Gastroesophageal sphincter (tissue), 4 donors: ENCODE data around the gene C11orf16. TPM values are rescaled to one million over a fixed set of nuclear protein-coding genes. Genes with fewer than 3 reads are reported as not detected.
"Not testable (repeated sequence)": the region's sequence is repeated elsewhere in the genome, so short reads cannot be mapped to it uniquely, and the experiment has no call there.

ENCODE experiments used
- ATAC-seq: fragments of 150-250 bp; one replicate; pipeline ENCODE4 v1.9.1; 2016; ENCODE audit warnings: mild to moderate bottlenecking, moderate library complexity
- H3K27ac ChIP-seq, 4 donors: fragments of 200-600 bp; sonication (generic) in 3 of 4; 1 replicate in 3 of 4; 2 replicates in 1 of 4; pipeline ENCODE4 v1.5.1; 2016 to 2019
- H3K27me3 ChIP-seq: fragments of 200-600 bp; sonication (generic); one replicate; pipeline ENCODE4 v1.5.1; 2019
- H3K36me3 ChIP-seq, 2 donors: fragments of 200-600 bp; sonication (generic); one replicate each; pipeline ENCODE4 v1.5.1; 2019; ENCODE audit warnings: control low read depth in 1 of 2
- H3K4me1 ChIP-seq, 3 donors: fragments of 200-600 bp; sonication (generic); 1 replicate in 2 of 3; 2 replicates in 1 of 3; pipeline ENCODE4 v1.5.1; 2016 to 2019; ENCODE audit warnings: control low read depth in 2 of 3
- H3K4me3 ChIP-seq, 2 donors: fragments of 200-600 bp; sonication (generic); one replicate each; pipeline ENCODE4 v1.5.1; 2019; ENCODE audit warnings: mild to moderate bottlenecking in 1 of 2, moderate library complexity in 1 of 2
- H3K9me3 ChIP-seq, 3 donors: fragments of 200-600 bp; sonication (generic); one replicate each; pipeline ENCODE4 v1.5.1; 2017 to 2019; ENCODE audit warnings: control low read depth in 2 of 3
- EP300 ChIP-seq: sonication (generic); formaldehyde crosslinking; IDR thresholded peaks from one replicate; pipeline ENCODE4 v1.6.1; 2017; ENCODE audit warnings: antibody characterized with exemption, mild to moderate bottlenecking
- POLR2A ChIP-seq, 2 donors: fragments of 450-650 bp; IDR thresholded peaks; one replicate each; pipeline ENCODE4 v1.6.1; 2017; ENCODE audit warnings: antibody characterized with exemption in 2 of 2, mild to moderate bottlenecking in 2 of 2, moderate library complexity in 1 of 2
- POLR2AphosphoS5 ChIP-seq: sonication (generic); formaldehyde crosslinking; IDR thresholded peaks from one replicate; pipeline ENCODE4 v1.6.1; 2017; ENCODE audit warnings: antibody characterized with exemption
- WGBS, 2 donors: methylation state at CpG; one replicate each; pipeline ENCODE4 v1.1.5; 2018; ENCODE audit warnings: low coverage in 1 of 2; 5-methylcytosine and 5-hydroxymethylcytosine counted together
- total RNA-seq, 4 donors: library from RNA; depleted of rRNA; stranded (reverse); fragments of >200 nt; gene quantifications; one replicate each; pipeline ENCODE4 v1.1.0, GENCODE V29; 2016
- TF ChIP-seq, protein P1 (sequence below), 4 experiments: fragments of 200-600 bp in 2 of 4; fragments of 450-650 bp in 2 of 4; sonication (generic) in 1 of 4; IDR thresholded peaks; one replicate each; pipeline ENCODE4 v1.5.1; 2017 to 2019; ENCODE audit warnings: antibody characterized with exemption in 4 of 4, mild to moderate bottlenecking in 2 of 4, moderate library complexity in 2 of 4

C11orf16 gene
- total RNA-seq, 4 donors from 2014 or later: not detected

DNA sequence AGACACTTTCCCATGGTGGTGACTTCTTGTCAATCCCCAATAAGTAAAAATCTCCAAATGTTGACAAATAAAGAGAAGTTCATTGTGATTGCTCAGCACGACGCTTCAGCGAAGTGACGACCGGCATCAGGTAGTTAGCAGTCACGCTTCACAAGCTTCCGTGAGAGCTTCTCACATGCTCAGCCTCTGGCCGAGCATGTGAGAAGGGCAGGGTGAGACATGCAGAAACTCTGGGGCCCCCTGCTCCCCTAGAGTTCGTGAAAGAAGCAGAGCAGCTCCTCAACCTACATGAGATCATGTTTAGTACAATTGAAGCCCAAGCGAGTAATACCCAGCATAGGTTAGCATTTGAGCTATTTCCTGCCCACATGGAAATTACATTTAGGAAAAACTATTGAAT is 4.4 kb upstream of the C11orf16 start:
- H3K27ac ChIP-seq: no peak overlapping the region
- no peaks in the 10 kb centered on the region for H3K36me3 ChIP-seq
- no peak overlapping the region for H3K4me3 ChIP-seq
- WGBS, 2 donors: 90 to 94% methylated on average over 6 to 9 of the region's 10 CpGs
- no peaks in the 10 kb centered on the region for H3K9me3 ChIP-seq
- H3K27me3 ChIP-seq: no peaks in the 10 kb centered on the region
- ATAC-seq: no peak
- H3K4me1 ChIP-seq: no peaks in the 10 kb centered on the region
- no peak for TF ChIP-seq EP300
- no peak for TF ChIP-seq POLR2A (IDR thresholded peaks at IDR 0.05)
- TF ChIP-seq POLR2AphosphoS5: no peak

GRCh38 chr11:8935789-8936188 is 3.0 kb upstream of the C11orf16 start:
- H3K4me3 ChIP-seq, ATAC-seq, H3K27ac ChIP-seq, H3K27me3 ChIP-seq, H3K9me3 ChIP-seq, H3K4me1 ChIP-seq, H3K36me3 ChIP-seq: not testable (repeated sequence)
- 100% methylated on average over 1 of the region's 2 CpGs for WGBS, 2 donors

DNA sequence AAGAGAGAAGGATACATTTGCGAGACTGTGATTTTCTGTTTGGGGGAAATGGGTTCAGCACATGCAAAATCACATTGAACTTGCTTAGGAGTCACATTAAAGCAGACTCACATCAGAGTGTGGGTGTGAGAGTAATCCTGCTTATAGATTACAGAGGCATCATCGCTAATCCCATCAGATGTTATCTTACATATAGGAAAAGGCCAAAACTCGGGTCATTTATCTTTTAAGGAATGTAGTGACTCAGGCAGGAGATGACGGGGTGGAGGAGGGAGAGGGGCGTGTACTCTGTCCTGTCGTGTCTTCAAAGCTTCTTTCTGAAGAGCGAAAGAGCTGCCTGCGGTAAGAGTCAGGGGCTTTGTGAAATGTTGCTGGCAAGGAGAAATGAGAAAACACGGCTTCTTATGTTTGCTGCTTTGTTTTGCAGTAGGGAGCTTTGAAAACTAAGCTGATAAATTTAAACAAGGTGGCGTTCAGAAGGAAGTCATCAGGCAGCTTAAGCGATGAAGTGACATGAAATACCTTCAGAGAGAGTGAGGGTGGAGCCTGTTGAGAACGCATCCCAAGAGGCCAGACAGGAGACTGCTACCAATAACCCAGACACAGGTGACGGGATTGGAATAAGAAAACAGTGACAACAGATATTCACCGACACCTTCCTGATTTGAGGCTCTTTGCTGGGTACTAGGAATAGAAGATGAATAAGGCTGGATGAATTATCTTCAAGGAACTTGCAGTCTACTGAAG is 2.2 kb upstream of the C11orf16 start:
- no peaks in the 10 kb centered on the region for H3K36me3 ChIP-seq
- H3K27me3 ChIP-seq: no peaks in the 10 kb centered on the region
- ATAC-seq: no peak
- H3K4me3 ChIP-seq: no peak overlapping the region
- H3K9me3 ChIP-seq: no peaks in the 10 kb centered on the region
- no peak overlapping the region for H3K27ac ChIP-seq
- WGBS, 2 donors: 37 to 39% methylated on average over 14 of the region's 14 CpGs
- TF ChIP-seq POLR2A (IDR thresholded peaks at IDR 0.05) (no peak), EP300 (no peak), POLR2AphosphoS5 (no peak)
- TF ChIP-seq, protein P1, sequence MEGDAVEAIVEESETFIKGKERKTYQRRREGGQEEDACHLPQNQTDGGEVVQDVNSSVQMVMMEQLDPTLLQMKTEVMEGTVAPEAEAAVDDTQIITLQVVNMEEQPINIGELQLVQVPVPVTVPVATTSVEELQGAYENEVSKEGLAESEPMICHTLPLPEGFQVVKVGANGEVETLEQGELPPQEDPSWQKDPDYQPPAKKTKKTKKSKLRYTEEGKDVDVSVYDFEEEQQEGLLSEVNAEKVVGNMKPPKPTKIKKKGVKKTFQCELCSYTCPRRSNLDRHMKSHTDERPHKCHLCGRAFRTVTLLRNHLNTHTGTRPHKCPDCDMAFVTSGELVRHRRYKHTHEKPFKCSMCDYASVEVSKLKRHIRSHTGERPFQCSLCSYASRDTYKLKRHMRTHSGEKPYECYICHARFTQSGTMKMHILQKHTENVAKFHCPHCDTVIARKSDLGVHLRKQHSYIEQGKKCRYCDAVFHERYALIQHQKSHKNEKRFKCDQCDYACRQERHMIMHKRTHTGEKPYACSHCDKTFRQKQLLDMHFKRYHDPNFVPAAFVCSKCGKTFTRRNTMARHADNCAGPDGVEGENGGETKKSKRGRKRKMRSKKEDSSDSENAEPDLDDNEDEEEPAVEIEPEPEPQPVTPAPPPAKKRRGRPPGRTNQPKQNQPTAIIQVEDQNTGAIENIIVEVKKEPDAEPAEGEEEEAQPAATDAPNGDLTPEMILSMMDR (IDR thresholded peaks at IDR 0.05): no peak
- H3K4me1 ChIP-seq: no peaks in the 10 kb centered on the region

- WGBS, 2 donors: 90 to 94% methylated on average over 3 of the region's 6 CpGs
- H3K4me1 ChIP-seq: no peaks in the 10 kb centered on the region
- no peaks in the 10 kb centered on the region for H3K9me3 ChIP-seq
- no peaks in the 10 kb centered on the region for H3K27me3 ChIP-seq
- no peak overlapping the region for H3K4me3 ChIP-seq
- H3K36me3 ChIP-seq: no peaks in the 10 kb centered on the region
- no peak for ATAC-seq
- no peak overlapping the region for H3K27ac ChIP-seq
- TF ChIP-seq, protein P1 (IDR thresholded peaks at IDR 0.05): no peak
- TF ChIP-seq EP300 (no peak), POLR2AphosphoS5 (no peak), POLR2A (IDR thresholded peaks at IDR 0.05) (no peak)
These were observed 1.2 kb upstream of the C11orf16 start for GRCh38 chr11:8933931-8934330.

DNA sequence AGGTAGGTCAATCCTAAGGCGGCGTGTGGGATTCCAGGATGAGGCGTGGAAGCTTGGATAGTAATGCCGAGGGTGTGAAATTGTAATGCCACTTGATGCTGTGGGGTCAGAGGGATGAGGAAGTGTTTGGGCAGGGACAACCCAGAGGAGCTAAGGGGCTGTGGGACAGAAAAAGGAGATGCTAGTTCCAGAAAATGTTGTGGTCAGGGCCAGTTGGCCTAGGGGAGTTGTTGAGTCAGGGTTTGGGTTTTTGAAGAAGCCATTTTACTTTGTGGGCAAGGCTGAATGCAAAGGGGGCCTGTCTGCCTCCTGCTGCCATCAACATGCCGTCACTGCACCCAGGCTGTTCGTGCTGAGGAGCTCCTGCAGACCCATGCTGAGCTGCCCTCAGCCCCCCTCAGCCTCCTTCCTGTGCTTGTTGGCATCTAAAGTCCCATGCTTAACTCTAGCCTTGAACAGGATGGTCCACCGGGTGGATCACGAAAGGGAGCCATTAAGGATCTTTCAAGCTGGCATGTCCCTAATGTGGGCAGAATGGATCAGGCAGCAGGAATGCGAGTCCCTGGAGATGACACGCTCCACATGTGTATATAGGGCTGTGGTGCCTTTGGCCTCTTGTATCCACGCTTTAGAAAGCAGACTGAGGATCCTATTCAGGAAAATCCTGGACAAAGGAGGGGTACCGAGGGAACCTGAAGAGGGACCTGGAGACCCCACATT is 2.1 kb downstream of the C11orf16 start:
- no peak for ATAC-seq
- H3K4me3 ChIP-seq: no peak overlapping the region
- 86 to 100% methylated on average over 4 to 9 of the region's 12 CpGs for WGBS, 2 donors
- no peaks in the 10 kb centered on the region for H3K27me3 ChIP-seq
- no peak overlapping the region for H3K27ac ChIP-seq
- H3K9me3 ChIP-seq: no peaks in the 10 kb centered on the region
- H3K4me1 ChIP-seq: no peaks in the 10 kb centered on the region
- TF ChIP-seq EP300 (no peak), POLR2AphosphoS5 (no peak)
- H3K36me3 ChIP-seq: peaks cover 0 to 2% of the 10 kb centered on the region in 2 donors

DNA sequence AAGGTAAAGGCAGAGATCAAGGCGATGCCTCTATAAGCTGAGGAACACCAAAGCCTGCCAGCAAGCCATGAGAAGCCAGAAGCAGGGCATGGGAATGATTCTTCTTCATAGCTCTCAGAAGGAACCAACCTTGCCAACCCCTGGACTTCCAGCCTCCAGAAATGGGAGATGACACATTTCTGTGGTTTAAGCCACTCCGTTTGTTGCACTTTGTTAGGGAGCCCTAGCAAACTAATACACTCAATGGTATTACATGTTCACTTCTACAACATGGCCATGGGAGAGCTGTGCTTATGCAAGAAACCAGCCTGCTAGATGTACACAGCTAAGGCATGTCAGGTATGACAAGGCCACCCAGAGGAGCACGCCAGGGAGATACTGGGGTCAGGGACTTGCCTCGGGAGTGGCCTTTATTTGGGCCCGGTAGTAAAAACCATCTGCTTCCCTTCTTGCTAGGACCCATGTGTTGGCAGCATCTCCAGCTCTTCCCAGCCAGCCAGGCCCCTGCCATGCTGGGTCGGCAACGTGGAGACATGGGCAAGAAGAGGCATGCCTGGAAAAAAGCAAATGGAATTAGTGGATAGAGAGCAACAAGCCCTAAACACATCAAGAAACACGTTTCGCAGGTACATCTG is 3.6 kb downstream of the C11orf16 start:
- no peak for TF ChIP-seq POLR2A (IDR thresholded peaks at IDR 0.05)
- no peak for TF ChIP-seq POLR2AphosphoS5
- TF ChIP-seq, protein P1 (IDR thresholded peaks at IDR 0.05): no peak
- no peak for TF ChIP-seq EP300
- no peak for ATAC-seq
- Histone ChIP-seq H3K36me3 (peaks cover 0 to 17% of the 10 kb centered on the region in 2 donors), H3K27ac (no peak overlapping the region), H3K27me3 (no peaks in the 10 kb centered on the region), H3K4me1 (no peaks in the 10 kb centered on the region), H3K4me3 (no peak overlapping the region), H3K9me3 (no peaks in the 10 kb centered on the region)
- 85 to 100% methylated on average over 2 to 4 of the region's 9 CpGs for WGBS, 2 donors
